Stimulated activated CD4-positive, alpha-beta T cell treated with anti-CD3 and anti-CD28 coated beads, Interleukin-1b, Interleukin-23, amount 100 ng/mL, for 1 hour (primary cell): ENCODE data around the gene CFAP410.

Experiments used
- DNase-seq, 2 donors: peaks; one replicate each; pipeline ENCODE4 v3.0.0-alpha.2; 2020; ENCODE audit warnings: low read depth in 2 of 2

The CFAP410 gene

DNA sequence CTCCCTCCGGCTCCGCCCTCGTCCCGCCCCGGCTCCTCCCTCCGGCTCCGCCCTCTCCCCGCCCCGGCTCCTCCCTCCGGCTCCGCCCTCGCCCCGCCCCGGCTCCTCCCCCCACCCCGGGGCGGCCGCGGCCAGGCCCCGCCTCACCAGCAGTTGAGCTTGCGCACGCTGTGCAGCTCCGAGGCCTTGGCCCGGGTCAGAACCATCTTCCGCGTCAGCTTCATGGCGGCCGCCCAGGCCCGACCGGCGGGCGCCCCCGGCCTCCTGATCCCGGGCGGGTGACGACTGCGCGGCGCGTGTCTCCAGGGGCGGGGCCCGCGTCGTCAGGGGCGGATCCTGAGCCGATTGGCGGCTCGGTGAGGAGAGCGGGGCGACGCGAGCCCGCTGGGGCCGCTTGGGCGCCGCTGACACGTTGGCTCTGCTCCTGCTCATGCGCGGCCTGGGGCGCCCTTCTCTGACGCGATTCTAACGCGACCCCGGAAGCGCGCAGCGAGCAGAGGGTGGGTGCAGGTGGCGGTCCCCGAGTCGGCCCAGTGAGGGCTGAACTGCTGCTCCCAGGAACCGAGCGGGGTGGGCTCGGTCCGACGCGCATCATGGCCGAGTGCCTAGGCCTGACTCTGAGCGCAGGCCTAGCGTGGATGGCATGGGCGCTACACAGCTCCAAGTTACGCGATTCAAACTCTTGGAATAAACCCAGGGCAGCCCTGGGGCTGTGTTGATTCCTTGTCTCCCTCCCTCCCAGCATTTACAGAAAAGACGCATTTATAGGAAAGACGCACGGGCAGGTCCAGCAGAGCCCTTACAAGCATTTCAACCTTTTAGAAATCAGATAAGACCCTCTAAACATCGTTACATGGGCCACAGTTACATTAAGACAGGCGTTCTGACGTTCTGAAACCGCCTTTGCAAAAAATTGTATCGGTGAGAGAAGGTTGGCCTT is at the start of gene CFAP410:
Gene CFAP410 (minus strand): TSS at position 420 of the 940 bp plus-strand sequence. CDS start 196 bp downstream, at position 224.
- DNase-seq = peak; percentile 85 to 89

DNA sequence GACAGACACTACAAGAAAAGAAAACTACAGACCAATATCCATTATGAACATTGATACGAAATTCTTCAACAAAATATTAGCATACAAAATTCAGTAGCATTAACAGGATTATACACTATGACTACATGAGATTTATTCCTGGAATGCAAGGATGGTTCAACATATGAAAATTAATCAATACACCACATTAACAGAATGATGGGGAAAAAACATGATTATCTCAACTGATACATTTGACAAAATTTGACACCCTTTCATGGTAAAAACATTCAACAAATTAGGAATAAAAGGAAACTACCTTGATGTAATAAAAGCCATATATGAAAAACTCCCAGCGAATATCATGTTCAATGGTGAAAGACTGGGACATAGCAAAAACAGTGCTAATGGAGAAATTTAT is 45.8 kb upstream of the CFAP410 start:
- DNase-seq = no peak

DNA sequence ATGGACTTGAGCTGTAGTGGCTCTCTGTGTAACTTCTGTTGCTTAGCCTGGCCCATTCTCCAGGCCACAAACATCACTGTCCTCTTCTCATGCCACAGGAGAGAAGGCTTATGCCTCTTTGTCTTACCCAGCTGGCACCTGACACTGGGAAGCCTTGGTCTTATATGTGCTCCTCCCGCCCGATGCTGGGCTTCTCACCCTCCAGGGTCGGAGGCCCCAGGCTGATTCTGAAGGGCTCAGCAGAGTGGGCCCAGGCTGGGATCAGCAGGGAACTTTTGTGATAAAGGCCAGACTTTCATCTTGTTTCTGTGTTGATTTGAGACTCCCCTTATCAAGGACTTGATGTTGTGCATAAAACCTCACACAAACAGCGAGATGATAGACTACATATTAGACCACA is 44.0 kb upstream of the CFAP410 start:
- DNase-seq = no peak

DNA sequence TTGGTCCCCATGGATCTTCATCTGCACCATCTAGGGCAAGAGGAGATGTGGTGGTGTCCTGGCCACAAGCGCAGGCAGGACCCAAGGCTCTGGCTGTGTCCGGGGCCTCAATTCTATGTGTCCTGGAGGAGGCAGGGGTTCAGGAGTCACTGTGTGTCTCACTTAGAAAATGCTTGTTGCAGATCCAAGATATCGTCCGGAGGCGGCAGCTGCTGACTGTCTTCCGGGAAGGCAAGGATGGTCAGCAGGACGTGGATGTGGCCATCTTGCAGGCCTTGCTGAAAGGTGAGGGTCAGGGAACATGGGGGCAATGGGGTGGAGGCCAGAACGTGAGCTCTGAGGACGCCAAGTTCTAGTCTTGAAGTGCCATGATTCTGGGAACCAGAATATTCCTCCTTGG is 43.3 kb upstream of the CFAP410 start:
- no peak for DNase-seq

DNA sequence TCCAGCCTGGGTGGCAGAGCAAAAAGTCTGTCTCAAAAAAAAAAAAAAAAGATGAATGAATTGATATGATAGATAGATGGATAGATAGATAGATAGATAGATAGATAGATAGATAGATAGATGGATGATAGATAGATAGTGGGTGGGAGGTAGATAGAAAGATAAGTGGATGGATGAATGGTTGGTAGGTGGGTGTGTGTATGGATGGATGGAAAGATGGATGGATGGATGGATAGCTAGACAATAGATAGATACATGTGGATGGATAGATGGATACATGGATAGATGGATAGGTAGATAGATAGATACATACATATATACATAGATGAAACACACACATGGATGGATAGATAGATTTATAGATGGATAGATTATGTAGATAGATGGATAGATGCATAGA is 42.7 kb upstream of the CFAP410 start:
- DNase-seq = no peak

DNA sequence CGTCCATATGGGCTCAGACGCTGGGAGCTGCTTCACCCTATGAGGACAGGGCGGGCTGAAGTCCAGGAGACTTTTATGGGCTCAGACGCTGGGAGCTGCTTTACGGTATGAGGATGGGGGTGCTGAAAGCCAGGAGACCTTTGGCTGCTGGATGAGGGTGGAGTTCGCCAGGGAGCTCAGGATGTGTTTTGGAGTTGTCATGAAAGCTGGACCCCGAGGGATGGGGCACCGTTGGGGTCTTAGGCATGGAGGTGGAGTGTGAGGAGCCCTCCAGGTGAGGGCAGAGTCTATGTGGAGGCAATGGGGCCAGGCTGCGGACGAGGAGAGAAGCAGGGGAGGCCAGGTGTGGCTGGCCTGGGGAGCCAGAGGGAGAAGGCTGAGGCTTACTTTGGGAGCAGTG is 41.7 kb upstream of the CFAP410 start:
- DNase-seq = no peak

DNA sequence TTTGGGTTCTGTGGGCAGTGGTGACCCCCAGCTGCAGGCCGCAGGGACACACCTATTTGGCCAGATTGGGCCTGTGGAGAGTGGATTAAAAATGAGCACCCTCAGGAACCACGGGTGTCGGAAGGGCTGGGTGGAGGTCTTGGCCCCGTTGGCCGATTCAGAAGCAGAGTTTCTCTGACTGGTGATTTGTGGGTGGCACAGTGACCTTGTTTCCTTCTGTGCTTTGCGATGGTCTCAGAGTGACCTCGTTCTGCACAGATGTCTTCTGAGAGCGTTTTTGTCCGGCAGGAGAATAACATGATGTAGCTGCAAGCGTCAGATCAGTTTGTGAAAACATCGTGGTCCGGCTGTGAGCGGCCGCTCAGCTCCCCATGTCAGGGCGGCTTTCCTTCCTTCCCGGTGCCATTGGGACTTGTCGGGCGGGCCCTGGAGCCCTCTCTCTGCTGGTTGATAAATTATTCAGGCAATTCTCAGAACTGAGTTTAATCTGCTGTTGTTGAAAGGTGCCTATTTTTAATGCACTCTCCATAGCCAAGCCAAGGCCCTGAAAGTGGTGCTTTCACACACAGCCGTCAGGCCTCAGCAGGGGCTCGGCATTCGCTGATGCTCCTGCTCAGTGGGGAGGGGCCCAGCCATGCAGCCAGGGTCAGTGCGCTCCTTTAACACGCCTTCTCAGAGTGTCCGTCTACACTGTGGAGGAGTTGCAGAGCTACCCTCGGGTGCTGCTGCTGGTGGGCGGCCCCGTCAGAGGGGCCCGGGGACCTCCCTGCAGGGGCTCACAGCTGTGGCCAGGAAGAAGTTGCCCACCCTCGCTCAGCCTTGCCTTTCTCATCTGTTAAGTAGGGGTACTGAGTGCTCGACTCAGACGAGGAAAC is 41.0 kb upstream of the CFAP410 start:
- no peak for DNase-seq

DNA sequence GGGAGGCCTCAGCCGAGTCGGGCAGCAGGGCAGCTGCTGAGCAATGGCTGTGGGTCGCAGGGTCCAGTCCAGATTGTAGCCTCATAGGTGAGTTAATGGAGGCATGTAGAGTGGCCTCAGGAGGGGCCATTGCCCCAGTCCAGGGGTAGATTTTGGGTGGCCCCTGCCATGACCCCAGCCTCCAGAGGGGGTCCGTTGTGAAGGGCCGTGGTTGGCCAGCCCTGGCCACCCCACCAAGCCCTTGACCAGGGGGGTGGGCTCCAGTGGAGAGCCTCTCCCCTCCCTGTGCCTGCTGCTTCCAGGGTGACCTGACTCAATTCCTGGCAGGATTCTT is 40.3 kb upstream of the CFAP410 start:
- DNase-seq = no peak

DNA sequence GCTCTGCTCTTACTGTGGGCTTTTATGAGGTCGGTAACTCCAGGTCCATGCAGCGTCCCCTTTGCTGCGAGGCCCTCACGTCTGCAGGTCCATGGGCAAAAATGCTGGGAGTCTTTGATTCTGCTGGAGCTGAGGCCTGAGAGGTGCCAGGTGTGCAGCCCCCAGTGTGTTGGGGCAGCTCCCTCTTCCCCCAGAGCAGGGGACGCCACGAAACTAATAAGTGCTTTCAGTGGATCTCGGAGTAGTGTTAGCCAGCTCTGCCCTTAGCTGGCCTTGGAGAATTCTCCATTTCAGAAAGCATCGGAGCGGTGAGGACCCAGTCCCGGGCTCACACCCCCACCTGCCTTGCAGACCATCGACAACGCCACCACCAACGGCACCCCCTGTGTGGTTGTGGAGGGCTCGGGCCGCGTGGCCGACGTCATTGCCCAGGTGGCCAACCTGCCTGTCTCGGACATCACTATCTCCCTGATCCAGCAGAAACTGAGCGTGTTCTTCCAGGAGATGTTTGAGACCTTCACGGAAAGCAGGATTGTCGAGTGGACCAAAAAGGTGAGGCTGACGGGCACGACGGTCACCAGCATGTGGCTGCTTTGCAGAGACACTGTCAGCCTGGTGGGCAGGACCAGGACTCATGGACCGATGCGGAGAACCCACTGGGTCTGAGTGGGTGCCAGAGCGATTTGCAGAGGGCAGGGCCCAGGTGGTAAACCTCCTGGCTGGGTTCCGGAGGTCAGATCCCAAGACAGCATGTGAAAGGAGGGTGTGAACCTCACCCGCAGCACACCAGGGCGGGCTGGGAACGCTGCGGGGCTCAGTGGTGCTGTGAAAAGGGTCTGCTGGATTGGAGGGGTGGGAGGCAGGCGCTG is 39.7 kb upstream of the CFAP410 start:
- no peak for DNase-seq

DNA sequence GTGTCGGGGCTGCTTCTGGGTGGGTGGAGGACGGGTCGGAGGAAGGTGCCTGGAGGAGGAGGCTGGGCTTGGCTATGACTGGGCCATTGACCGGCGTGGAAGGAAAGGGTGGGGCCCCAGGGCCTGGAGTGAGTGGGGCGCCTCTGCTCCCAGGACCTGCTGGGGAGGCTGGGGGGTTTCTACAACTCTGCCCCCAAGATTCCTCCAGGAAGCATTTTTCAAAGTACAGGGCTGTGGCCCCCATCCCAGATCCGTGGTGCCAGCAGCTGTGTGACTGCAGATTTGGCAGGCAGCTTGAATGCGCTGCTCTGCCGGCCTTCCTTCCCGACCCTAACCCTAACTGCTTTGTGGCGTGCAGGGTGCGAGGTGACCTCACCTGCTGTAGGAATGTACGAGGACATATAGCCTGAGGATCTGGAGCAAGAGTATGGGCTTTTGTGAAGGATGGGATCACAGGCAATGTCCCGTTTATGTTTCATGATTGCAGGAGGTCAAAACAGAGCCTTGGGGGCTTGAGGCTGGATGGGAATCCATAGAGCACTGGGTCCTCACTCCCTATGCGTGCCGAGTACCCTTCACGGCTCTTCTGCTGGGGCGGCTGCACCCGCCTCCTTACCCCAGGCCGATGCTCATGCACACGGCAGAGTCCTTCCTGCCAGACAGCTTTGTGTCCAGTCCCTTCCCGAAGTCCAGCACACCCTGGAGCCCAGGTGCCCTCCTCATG is 38.9 kb upstream of the CFAP410 start:
- DNase-seq = no peak

DNA sequence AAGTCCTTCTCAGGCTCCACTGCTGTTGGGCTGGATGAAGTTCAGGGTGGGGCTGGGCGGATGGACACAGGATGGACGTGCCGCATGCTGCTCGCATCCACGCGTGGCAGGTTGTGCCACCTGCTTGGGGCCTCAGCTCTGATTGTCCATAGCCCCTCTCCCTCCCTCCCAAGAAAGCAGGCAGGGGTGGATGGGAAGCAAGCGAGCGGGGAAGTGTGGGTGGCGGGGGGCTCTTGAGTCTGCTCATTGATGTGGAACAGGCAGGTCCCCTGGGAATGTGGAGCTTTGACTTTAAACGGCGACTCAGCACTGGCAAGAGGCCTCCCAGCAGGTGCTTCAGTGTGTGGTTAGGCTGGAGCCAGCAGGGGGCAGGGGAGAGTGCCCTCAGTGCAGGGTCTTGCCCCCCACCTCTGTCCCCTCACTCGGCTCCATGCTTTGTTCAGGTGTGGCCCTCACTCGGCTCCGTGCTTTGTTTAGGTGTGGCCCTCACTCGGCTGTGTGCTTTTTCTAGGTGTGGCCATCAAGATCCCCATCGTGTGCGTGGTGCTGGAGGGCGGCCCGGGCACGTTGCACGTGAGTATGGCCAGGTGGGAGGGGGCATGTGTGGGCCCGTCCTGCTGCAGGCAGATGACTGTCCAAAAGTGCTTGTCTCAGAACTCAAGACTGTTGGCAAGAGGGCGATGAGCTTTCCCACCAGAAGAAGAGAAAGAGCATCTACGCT is 38.2 kb upstream of the CFAP410 start:
- no peak for DNase-seq

DNA sequence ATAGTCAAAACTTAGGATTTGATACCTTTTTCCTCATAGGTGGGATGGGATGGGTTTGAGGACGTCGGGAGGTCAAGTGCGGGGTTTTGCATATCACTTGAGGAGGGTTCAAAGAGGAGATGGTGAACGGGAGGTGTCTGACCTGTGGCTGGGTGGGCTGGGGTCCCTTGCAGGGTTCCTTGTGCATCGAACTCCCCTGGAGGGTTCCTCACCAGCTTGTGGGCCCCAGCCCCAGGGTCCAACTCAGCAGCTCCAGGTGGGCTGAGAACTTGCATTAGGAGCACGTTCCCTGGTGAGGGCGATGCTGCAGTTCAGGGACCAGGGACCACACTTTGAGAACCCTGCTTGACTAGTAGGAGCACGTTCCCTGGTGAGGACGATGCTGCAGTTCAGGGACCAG is 37.4 kb upstream of the CFAP410 start:
- no peak for DNase-seq

DNA sequence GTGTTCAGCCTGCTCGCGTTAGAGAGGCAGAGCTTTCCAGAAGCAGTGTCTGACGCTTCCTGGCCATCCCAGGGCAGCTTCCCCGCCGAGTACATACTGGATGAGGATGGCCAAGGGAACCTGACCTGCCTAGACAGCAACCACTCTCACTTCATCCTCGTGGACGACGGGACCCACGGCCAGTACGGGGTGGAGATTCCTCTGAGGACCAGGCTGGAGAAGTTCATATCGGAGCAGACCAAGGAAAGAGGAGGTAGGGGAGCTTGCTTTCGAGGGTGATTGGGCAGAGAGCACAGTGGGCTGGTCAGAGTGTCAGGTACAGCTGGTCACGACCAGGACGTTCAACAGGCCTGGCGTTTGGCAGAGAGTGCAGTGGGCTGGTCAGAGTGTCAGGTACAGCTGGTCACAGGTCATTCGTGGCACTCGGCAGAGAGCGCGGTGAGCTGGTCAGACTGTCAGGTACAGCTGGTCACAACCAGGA is 36.6 kb upstream of the CFAP410 start:
- DNase-seq = no peak

DNA sequence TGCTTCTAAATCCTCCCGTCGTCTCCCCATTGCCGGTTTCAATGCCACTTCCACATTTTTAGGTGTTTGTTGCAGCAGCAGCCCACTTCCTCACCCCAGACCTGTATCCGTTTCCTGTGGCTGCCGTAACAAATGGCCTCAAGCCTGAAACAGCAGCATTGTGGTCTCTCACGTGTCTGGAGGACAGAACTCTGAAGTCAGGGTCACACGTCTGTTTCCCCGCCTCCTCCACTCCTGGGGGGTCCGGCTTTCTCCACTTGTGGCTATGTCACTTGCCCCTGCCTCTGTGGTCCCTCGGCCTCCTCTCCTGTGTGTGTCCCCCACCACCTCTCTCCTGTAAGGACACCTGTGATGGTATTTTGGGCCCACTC is 36.1 kb upstream of the CFAP410 start:
- no peak for DNase-seq

DNA sequence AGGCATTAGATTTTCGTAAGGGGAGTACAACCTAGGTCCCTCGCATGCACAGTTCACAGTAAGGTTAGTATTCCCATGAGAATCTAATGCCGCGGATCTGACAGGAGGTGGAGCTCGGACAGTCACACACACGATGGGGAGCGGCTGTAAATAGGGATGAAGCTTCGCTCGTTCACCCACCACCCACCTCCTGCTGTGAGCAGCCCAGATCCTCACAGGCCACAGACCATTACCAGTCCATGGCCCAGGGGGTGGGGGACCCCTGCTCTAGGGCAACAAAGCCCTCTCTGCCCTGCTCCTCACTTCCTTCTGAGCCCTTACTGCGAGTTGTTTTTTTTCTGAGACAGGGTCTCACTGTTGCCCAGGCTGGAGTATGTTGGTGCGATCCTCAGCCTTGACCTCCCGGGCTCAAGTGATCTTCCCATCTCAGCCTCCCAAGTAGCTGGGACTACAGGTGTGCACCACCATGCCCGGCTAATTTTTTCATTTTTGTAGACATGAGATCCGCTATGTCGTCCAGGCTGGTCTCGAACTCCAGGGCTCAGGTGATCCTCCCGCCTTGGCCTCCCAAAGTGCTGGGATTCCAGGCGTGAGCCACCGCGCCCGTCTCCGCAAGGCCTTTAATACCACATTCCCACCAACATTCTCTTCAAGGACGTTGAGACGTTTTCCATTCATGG is 35.6 kb upstream of the CFAP410 start:
- no peak for DNase-seq

DNA sequence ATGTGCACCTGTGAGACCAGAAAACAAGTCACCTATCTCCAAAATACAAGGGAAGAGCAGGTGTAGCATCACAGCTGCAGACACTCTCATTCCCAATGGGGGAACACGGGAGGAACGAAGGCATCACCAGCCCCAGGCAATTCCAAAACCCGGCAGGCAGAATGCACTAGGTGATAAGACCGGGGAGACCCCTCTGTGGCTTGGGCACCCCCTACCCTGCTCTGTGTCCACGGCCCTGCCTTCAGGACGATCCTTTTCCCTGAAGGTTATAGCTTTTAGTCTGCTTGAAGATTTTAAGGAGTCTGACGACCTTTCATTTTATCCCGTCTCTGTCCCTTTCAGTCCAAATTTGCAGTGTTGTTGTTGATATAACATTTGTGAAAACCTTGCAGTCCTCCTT is 33.4 kb upstream of the CFAP410 start:
- no peak for DNase-seq

DNA sequence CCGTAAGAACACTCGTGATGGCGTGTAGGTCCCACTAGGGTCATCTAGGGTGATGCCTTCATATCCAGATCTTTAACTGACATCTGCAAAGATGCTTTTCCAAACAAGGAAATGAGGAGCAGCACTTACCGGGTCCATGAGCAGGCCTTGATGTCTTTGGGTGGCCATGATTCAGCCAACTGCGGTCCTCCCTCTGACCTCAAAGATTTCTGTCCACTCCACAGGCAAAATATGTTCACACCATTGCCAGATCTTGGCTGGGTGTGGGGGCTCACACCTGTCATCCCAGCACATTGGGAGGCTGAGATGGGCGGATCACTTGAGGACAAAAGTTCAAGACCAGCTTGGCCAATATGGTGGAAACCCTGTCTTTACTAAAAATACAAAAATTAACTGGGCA is 32.4 kb upstream of the CFAP410 start:
- no peak for DNase-seq

DNA sequence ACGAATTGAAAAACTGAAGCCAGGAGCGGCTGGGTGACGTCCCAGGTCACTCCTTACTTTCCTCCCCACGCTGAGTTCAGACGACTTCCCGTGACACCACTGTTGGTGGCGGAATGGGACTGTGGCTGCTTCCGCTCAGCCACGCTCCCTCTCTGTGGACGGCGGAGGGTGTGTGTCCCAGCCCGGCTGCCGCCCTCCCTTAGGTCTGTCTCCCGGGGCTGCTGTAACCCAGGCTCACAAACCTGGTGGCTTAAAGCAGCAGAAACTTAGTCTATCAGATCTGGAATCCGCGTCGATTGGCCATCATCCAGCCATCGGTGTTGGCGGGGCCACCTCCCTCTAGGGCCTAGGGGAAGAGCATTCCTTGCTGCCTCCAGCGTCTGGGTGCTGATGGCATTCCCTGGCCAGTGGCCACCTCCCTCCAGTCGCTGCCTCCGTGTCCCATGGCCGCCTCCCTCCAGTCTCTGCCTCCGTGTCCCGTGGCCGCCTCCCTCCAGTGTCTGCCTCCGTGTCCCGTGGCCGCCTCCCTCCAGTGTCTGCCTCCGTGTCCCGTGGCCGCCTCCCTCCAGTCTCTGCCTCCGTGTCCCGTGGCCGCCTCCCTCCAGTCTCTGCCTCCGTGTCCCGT is 31.7 kb upstream of the CFAP410 start:
- no peak for DNase-seq

DNA sequence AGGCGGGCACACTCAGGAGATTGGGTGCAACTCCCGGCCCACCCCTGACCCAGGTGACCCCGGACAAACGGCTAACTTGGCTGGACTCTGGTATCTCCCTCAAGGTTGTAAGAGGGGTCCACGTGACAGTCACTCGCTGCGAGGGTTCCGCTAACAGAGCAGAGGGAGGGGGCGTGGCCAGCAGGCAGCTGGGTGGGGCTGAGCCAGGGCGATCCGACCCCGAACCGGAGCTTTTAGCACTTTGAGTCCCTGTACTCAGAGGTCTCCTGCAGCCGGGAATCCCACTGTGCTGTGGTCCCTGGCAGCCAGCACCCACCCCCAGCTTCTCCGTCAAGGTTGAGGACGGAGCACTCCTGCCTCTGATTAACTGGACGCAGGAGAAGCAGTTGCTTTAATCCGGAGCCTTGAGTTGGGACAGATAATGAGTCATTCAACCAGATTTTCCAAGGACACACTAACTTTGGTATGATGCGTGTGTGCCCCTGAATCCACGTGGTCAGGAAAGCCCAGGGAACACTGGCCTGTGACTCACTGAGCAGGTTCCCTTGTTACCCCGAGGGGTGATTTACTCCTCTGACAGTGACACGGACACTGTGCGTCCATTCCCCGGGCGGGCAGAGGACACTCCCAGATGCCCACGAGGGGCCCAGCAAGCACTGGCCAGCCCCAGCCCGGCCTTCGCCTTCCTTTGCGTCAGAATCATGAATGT is 31.0 kb upstream of the CFAP410 start:
- no peak for DNase-seq
